NCI-H748 (cell line): ENCODE measurements around the gene SIGLEC12.
"Not testable (repeated sequence)": the region's sequence is repeated elsewhere in the genome, so short reads cannot be mapped to it uniquely, and the experiment has no call there.

Source experiments
- DNase-seq: peaks from one replicate; lab custom pipeline; 2025; ENCODE audit not compliant: unreplicated experiment; lab: John Stamatoyannopoulos, UW

Gene SIGLEC12

GRCh38 chr19:51485960-51486660 lies 15.5 kb downstream of the SIGLEC12 start:
- no peak for DNase-seq

- no peak for DNase-seq
Observed at GRCh38 chr19:51480590-51480989, 21.0 kb downstream of the SIGLEC12 start.

GRCh38 chr19:51479531-51480331 lies 21.9 kb downstream of the SIGLEC12 start:
- no peak for DNase-seq

GRCh38 chr19:51478381-51479234 lies 23.0 kb downstream of the SIGLEC12 start, which contains the start of gene CEACAM18:
TSS of gene CEACAM18 (plus strand) at chr19:51478539.
- DNase-seq, result no peak

- DNase-seq, result no peak
Observed at GRCh38 chr19:51477344-51477743, 24.3 kb downstream of the SIGLEC12 start.

GRCh38 chr19:51476164-51476563 lies 25.4 kb downstream of the SIGLEC12 start:
- no peak for DNase-seq

- DNase-seq, result peak; percentile 60
Observed at GRCh38 chr19:51473009-51473707, 28.4 kb downstream of the SIGLEC12 start.

- no peak for DNase-seq
Observed at GRCh38 chr19:51472607-51473006, 29.0 kb downstream of the SIGLEC12 start.

GRCh38 chr19:51471527-51471926 lies 30.1 kb downstream of the SIGLEC12 start:
- no peak for DNase-seq

- DNase-seq, result no peak
Observed at GRCh38 chr19:51470966-51471365, 30.6 kb downstream of the SIGLEC12 start.

GRCh38 chr19:51469629-51470028 lies 32.0 kb downstream of the SIGLEC12 start:
- DNase-seq, result no peak

- no peak for DNase-seq
Observed at GRCh38 chr19:51469162-51469561, 32.4 kb downstream of the SIGLEC12 start.

GRCh38 chr19:51468545-51468920 lies 33.1 kb downstream of the SIGLEC12 start:
- no peak for DNase-seq

GRCh38 chr19:51467864-51468544 lies 33.6 kb downstream of the SIGLEC12 start:
- DNase-seq, result no peak

GRCh38 chr19:51466723-51467122 lies 34.9 kb downstream of the SIGLEC12 start:
- DNase-seq, result no peak

- DNase-seq, result not testable (repeated sequence)
Observed at GRCh38 chr19:51463976-51464581, 37.5 kb downstream of the SIGLEC12 start.

GRCh38 chr19:51462681-51463080 lies 38.9 kb downstream of the SIGLEC12 start:
- no peak for DNase-seq

- no peak for DNase-seq
Observed at GRCh38 chr19:51462276-51462675, 39.3 kb downstream of the SIGLEC12 start.

- no peak for DNase-seq
Observed at GRCh38 chr19:51461723-51462161, 39.9 kb downstream of the SIGLEC12 start.
